Activated CD8-positive, alpha-beta T cell treated with anti-CD3 and anti-CD28 coated beads, Interleukin-2, amount 10 ng/mL, durations not matched to agents 7 days and 5 days (primary cell): ENCODE data around the gene ETV6. TPM values are rescaled to one million over a fixed set of nuclear protein-coding genes. Genes with fewer than 3 reads are reported as not detected.
A peak's percentile ranks its signal among the peaks of the same experiment; 100 is the strongest.

Source experiments
- ATAC-seq: fragments of 150-1000 bp; cut with Tn5 transposase; one replicate; pipeline ENCODE4 v1.10.0; 2021; ENCODE audit warnings: moderate library complexity
- CTCF ChIA-PET: fragments of 350-600 bp; sonication (Branson Sonifier 250); formaldehyde crosslinking; loops from one replicate; lab custom pipeline; 2021; ENCODE audit warnings: antibody characterized with exemption; lab: Charles Lee
- POLR2A ChIA-PET: fragments of 350-600 bp; sonication (Branson Sonifier 250); formaldehyde crosslinking; loops from one replicate; lab custom pipeline; 2021; ENCODE audit warnings: antibody characterized with exemption; lab: Charles Lee
- DNase-seq: peaks from one replicate; pipeline ENCODE4 v3.0.0-alpha.2; 2020
- H3K27ac Mint-ChIP-seq: one replicate; pipeline ENCODE4 v1.8.0; 2021; ENCODE audit warnings: mild to moderate bottlenecking, mixed read lengths
- H3K27me3 Mint-ChIP-seq: one replicate; pipeline ENCODE4 v1.8.0; 2021; ENCODE audit warnings: low read depth, mixed read lengths
- H3K36me3 Mint-ChIP-seq: one replicate; pipeline ENCODE4 v1.8.0; 2021; ENCODE audit warnings: low read depth, mixed read lengths
- H3K4me1 Mint-ChIP-seq: one replicate; pipeline ENCODE4 v1.8.0; 2021; ENCODE audit warnings: low read depth, mixed read lengths
- H3K4me3 Mint-ChIP-seq: one replicate; pipeline ENCODE4 v1.8.0; 2021; ENCODE audit warnings: mild to moderate bottlenecking, mixed read lengths
- H3K9me3 Mint-ChIP-seq: one replicate; pipeline ENCODE4 v1.8.0; 2022; ENCODE audit warnings: mixed read lengths; ENCODE audit not compliant: insufficient read depth
- total RNA-seq, 2 experiments: library from RNA; stranded (reverse); gene quantifications; one replicate each; pipeline ENCODE4 v1.2.3, GENCODE V29; 2021

The ETV6 gene
- total RNA-seq, 2 experiments from 2014 or later = 22.1 to 26.1 TPM

GRCh38 chr12:11891754-11892386 is 242.4 kb downstream of the ETV6 start:
- POLR2A ChIA-PET = no interaction called here
- peaks cover 45% of the 10 kb centered on the region for H3K36me3 Mint-ChIP-seq

GRCh38 chr12:11893998-11894397 is 244.5 kb downstream of the ETV6 start:
- peaks cover 30% of the 10 kb centered on the region for H3K4me1 Mint-ChIP-seq
- H3K4me3 Mint-ChIP-seq = no peak overlapping the region
- no peak overlapping the region for H3K27ac Mint-ChIP-seq
- CTCF ChIA-PET = no interaction called here
- H3K27me3 Mint-ChIP-seq = peaks cover 2% of the 10 kb centered on the region
- H3K36me3 Mint-ChIP-seq = peaks cover 31% of the 10 kb centered on the region
- POLR2A ChIA-PET = no interaction called here
- ATAC-seq (no peak), DNase-seq (no peak)
- no peaks in the 10 kb centered on the region for H3K9me3 Mint-ChIP-seq

More at GRCh38 chr12:11891754-11892386, 242.4 kb downstream of the ETV6 start:
- Mint-ChIP-seq H3K9me3 (no peaks in the 10 kb centered on the region), H3K27me3 (no peaks in the 10 kb centered on the region), H3K4me1 (peaks cover 30% of the 10 kb centered on the region), H3K4me3 (no peak overlapping the region), H3K27ac (no peak overlapping the region)
- CTCF ChIA-PET = interaction anchor here (1.1 kb wide), 1 partner anchor 141 kb away, joined by 5 read pairs; no protein-coding TSS in a partner anchor
- no peak for ATAC-seq
- DNase-seq = no peak

GRCh38 chr12:11894890-11895289 is 245.4 kb downstream of the ETV6 start:
- peaks cover 2% of the 10 kb centered on the region for H3K27me3 Mint-ChIP-seq
- H3K4me1 Mint-ChIP-seq = peaks cover 25% of the 10 kb centered on the region
- peak; percentile 50 for DNase-seq
- ChIA-PET POLR2A (no interaction called here), CTCF (interaction anchor here (1.6 kb wide), 1 partner anchor 114 kb away, joined by 3 read pairs; no protein-coding TSS in a partner anchor)
- H3K27ac Mint-ChIP-seq = no peak overlapping the region
- peak; percentile 61 for ATAC-seq
- no peak overlapping the region for H3K4me3 Mint-ChIP-seq
- H3K9me3 Mint-ChIP-seq = no peaks in the 10 kb centered on the region
- H3K36me3 Mint-ChIP-seq = peaks cover 22% of the 10 kb centered on the region

DNA sequence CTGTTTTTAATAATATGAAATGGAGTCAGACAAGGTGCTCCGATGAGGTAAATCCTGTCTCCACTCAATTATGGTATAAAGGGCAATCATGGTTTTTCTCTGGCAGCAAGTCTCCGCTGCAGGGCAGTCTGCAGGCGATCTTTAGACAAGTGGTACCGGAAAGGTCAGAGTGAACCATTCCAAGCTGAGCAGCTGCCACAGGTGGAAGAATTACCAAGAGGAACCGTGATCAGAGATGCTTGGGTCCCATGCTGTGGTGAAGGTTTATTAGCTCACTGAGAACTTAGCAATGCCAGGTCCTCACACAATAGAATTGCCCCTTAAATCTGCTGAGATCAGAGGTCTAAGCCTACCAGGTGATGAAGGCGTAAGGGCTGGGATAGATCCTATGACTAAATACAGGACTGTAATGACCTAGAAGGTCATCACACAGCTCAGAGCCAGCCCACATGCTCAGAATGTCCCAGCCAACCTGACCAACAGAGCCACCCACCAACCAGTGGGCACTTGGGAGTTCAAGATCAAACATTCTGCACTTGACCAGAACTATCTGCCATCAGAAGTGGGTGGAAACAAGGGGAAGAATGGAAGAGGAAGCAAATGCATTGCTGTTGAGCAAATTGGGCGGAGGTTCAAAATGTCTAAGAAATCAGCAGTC is 246.1 kb downstream of the ETV6 start:
- Mint-ChIP-seq H3K36me3 (peaks cover 22% of the 10 kb centered on the region), H3K27me3 (peaks cover 2% of the 10 kb centered on the region), H3K4me1 (peaks cover 26% of the 10 kb centered on the region), H3K27ac (peak overlapping the region; percentile 7), H3K9me3 (no peaks in the 10 kb centered on the region), H3K4me3 (no peak overlapping the region)
- ChIA-PET POLR2A (no interaction called here), CTCF (interaction anchor here (1.0 to 1.6 kb wide), 2 partner anchors 114 to 137 kb away, joined by 3 to 5 read pairs; no protein-coding TSS in a partner anchor)
- ATAC-seq = no peak
- DNase-seq = no peak

DNA sequence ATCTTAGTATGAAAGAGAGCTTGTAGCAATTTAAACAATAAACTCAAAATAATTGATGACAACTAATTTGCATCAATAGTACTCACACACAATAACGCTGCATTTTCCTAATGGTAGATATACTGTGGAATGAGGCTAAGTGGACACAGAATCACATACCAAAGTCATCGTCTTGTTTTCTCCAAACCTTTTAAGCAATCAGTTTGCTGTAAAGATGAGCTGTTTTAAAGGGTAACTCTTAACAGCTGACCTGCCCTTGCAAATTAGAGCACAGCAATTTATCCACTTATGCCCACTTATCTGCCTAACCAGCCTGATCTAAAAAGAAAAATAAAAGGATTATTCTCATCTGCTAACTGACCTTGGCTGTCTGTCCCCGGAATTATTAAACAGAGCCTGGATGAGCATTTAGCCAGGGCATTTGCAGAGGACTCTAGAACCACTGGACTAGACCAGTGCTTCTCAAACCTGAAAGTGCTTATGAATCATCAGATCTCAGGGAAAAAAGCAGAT is 247.0 kb downstream of the ETV6 start:
- Mint-ChIP-seq H3K4me1 (peaks cover 25% of the 10 kb centered on the region), H3K27ac (no peak overlapping the region), H3K9me3 (no peaks in the 10 kb centered on the region), H3K27me3 (peaks cover 2% of the 10 kb centered on the region), H3K36me3 (peaks cover 14% of the 10 kb centered on the region), H3K4me3 (no peak overlapping the region)
- ChIA-PET CTCF (interaction anchor here (1.0 to 1.6 kb wide), 2 partner anchors 113 to 137 kb away, joined by 3 to 5 read pairs; no protein-coding TSS in a partner anchor), POLR2A (no interaction called here)
- ATAC-seq = no peak
- DNase-seq = no peak

DNA sequence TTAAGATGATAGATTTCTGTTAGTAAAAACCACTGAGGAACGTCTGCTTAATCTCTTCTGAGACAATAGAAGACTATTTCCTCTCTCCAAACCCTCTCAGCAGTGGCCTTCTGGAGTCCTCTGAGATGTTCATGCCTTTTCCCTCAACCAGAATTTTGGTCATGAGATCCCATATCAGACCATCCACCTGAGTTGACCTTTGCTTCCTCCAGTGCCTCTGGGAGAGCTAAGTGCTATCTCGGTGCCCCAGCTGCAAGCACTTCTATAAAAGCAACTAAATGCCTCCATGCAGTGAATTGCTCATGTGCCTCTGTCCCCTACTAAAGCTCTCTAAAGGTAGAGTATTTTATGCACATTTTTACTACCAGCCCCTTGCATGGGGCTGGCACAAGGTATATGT is 248.4 kb downstream of the ETV6 start:
- ATAC-seq = no peak
- no peak for DNase-seq
- peaks cover 2% of the 10 kb centered on the region for H3K27me3 Mint-ChIP-seq
- H3K4me3 Mint-ChIP-seq = no peak overlapping the region
- no peak overlapping the region for H3K27ac Mint-ChIP-seq
- H3K4me1 Mint-ChIP-seq = peaks cover 40% of the 10 kb centered on the region
- ChIA-PET POLR2A (no interaction called here), CTCF (interaction anchor here (1.1 kb wide), 1 partner anchor 135 kb away, joined by 3 read pairs; no protein-coding TSS in a partner anchor)
- H3K9me3 Mint-ChIP-seq = no peaks in the 10 kb centered on the region
- H3K36me3 Mint-ChIP-seq = peaks cover 3% of the 10 kb centered on the region

GRCh38 chr12:11901701-11902524 is 252.4 kb downstream of the ETV6 start:
- peak overlapping the region; percentile 43 for H3K27ac Mint-ChIP-seq
- H3K4me3 Mint-ChIP-seq = no peak overlapping the region
- peak; percentile 39 for ATAC-seq
- H3K9me3 Mint-ChIP-seq = no peaks in the 10 kb centered on the region
- POLR2A ChIA-PET = no interaction called here
- CTCF ChIA-PET = interaction anchor here (0.9 kb wide), 2 partner anchors 107 to 801 kb away, joined by 3 to 4 read pairs; no protein-coding TSS in a partner anchor
- H3K27me3 Mint-ChIP-seq = peaks cover 2% of the 10 kb centered on the region
- DNase-seq = no peak
- peaks cover 3% of the 10 kb centered on the region for H3K36me3 Mint-ChIP-seq
- H3K4me1 Mint-ChIP-seq = peaks cover 48% of the 10 kb centered on the region

DNA sequence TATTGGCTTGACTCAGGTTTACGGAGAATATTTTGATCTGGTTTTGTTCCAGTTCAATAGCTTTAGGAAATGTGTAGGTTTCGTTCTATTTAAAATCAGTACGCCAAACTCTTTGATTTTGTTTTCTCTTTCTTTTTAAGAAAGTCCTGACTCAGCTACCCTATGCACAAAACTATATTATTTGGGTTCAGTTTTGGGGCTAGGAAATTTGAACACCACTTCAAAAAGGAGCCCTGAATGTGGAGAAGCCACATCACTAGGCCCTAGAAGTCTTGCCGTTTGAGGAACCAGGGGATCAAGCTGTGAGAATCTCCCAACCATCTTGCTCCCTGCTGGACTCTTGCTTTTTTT is 253.0 kb downstream of the ETV6 start:
- ChIA-PET POLR2A (no interaction called here), CTCF (no interaction called here)
- Mint-ChIP-seq H3K27ac (peak overlapping the region; percentile 43), H3K4me3 (no peak overlapping the region), H3K27me3 (peaks cover 2% of the 10 kb centered on the region), H3K9me3 (peaks cover 4% of the 10 kb centered on the region), H3K36me3 (peaks cover 3% of the 10 kb centered on the region), H3K4me1 (peaks cover 48% of the 10 kb centered on the region)
- ATAC-seq = peak; percentile 30
- DNase-seq = no peak

DNA sequence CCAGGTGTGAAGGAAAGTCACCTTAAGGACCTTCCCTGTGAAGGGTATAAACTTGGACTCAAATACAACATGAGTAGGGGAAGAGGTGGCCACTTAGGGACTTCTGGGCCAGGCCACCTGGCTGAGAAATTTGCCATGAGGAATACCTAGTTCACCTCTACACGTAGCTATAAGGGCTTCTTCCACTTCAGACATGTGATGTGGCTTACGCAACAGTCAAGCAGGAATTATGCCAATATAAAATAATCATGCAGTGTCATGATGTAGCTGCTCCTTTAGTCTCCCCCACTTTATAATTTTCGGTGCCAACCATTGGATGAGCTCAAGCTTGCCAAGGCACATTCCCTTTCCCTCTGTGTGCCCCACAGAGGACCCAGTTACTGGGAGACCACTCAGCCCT is 254.7 kb downstream of the ETV6 start:
- H3K9me3 Mint-ChIP-seq = peaks cover 11% of the 10 kb centered on the region
- no peak for ATAC-seq
- H3K36me3 Mint-ChIP-seq = peaks cover 3% of the 10 kb centered on the region

GRCh38 chr12:11905534-11905933 is 256.1 kb downstream of the ETV6 start:
- ChIA-PET CTCF (interaction anchor here (0.9 kb wide), 1 partner anchor 131 kb away, joined by 3 read pairs; no protein-coding TSS in a partner anchor), POLR2A (no interaction called here)
- H3K27me3 Mint-ChIP-seq = peaks cover 6% of the 10 kb centered on the region
- DNase-seq (no peak), ATAC-seq (no peak)
- peaks cover 11% of the 10 kb centered on the region for H3K9me3 Mint-ChIP-seq
- H3K4me3 Mint-ChIP-seq = no peak overlapping the region
- H3K27ac Mint-ChIP-seq = no peak overlapping the region
- peaks cover 4% of the 10 kb centered on the region for H3K36me3 Mint-ChIP-seq
- peaks cover 41% of the 10 kb centered on the region for H3K4me1 Mint-ChIP-seq

More for the DNA sequence above, 254.7 kb downstream of the ETV6 start:
- CTCF ChIA-PET = interaction anchor here (0.7 kb wide), 1 partner anchor 169 kb away, joined by 3 read pairs; no protein-coding TSS in a partner anchor
- POLR2A ChIA-PET = no interaction called here
- Mint-ChIP-seq H3K4me3 (no peak overlapping the region), H3K27me3 (no peaks in the 10 kb centered on the region), H3K4me1 (peaks cover 48% of the 10 kb centered on the region), H3K27ac (no peak overlapping the region)
- no peak for DNase-seq

- peaks cover 40% of the 10 kb centered on the region for H3K4me1 Mint-ChIP-seq
Measured at GRCh38 chr12:11906286-11906935, 256.9 kb downstream of the ETV6 start.

More at GRCh38 chr12:11906286-11906935, 256.9 kb downstream of the ETV6 start:
- ChIA-PET POLR2A (no interaction called here), CTCF (interaction anchor here (0.9 to 1.1 kb wide), 2 partner anchors 127 to 130 kb away, joined by 3 read pairs; no protein-coding TSS in a partner anchor)
- peak overlapping the region; percentile 13 for H3K27ac Mint-ChIP-seq
- peaks cover 11% of the 10 kb centered on the region for H3K9me3 Mint-ChIP-seq
- DNase-seq = no peak
- ATAC-seq = peak; percentile 33
- peaks cover 6% of the 10 kb centered on the region for H3K27me3 Mint-ChIP-seq
- no peak overlapping the region for H3K4me3 Mint-ChIP-seq
- peaks cover 4% of the 10 kb centered on the region for H3K36me3 Mint-ChIP-seq
